SK-N-SH (cell line): ENCODE measurements around the gene BARD1. TPM values are rescaled to one million over a fixed set of nuclear protein-coding genes. Genes with fewer than 3 reads are reported as not detected.

ENCODE experiments used
- CTCF ChIA-PET: fragments of 300-600, 350-600 bp; formaldehyde crosslinking; extraction: SDS; loops from one replicate; lab custom pipeline; 2021; lab: Yijun Ruan, JAX
- POLR2A ChIA-PET: fragments of 350-600 bp; sonication (Branson Sonifier 250); formaldehyde crosslinking; extraction: SDS; loops from one replicate; lab custom pipeline; 2020; ENCODE audit warnings: antibody characterized with exemption, inconsistent platforms; lab: Yijun Ruan, JAX
- DNase-seq: peaks from one replicate; pipeline ENCODE4 v3.0.0; 2012
- H2AFZ ChIP-seq: fragments of 200-600 bp; sonication (generic); 2 replicates; pipeline ENCODE4 v1.8.1; 2016; ENCODE audit warnings: antibody characterized with exemption, mild to moderate bottlenecking, low read depth
- H3F3A ChIP-seq: fragments of 200-600 bp; sonication (generic); replicated peaks from 2 replicates; pipeline ENCODE3; 2016; ENCODE audit warnings: antibody characterized with exemption, mild to moderate bottlenecking; ENCODE audit not compliant: insufficient read depth
- H3K27ac ChIP-seq, 2 experiments: fragments of 200-500 bp in 1 of 2; fragments of 200-600 bp in 1 of 2; sonication (Bioruptor generic) in 1 of 2; sonication (generic), shearing (Covaris generic) in 1 of 2; 2 replicates each; pipeline versions ENCODE4 v1.5.1 to v1.6.1; 2014 to 2016; ENCODE audit warnings: low read depth in 2 of 2, inconsistent platforms in 1 of 2, low read length in 1 of 2, mild to moderate bottlenecking in 1 of 2, mixed read lengths in 1 of 2
- H3K27me3 ChIP-seq: fragments of 200-600 bp; sonication (generic), shearing (Covaris generic); 2 replicates; pipeline ENCODE4 v1.6.1; 2016; ENCODE audit warnings: mixed run types; ENCODE audit not compliant: insufficient read depth
- H3K36me3 ChIP-seq, 2 experiments: fragments of 200-500 bp in 1 of 2; fragments of 200-600 bp in 1 of 2; sonication (Bioruptor generic) in 1 of 2; sonication (generic) in 1 of 2; replicated peaks in 1 of 2; 2 replicates each; pipeline versions ENCODE3 to v1.5.1; 2014 to 2016; ENCODE audit warnings: low read length in 1 of 2, mild to moderate bottlenecking in 1 of 2; ENCODE audit not compliant: insufficient read depth in 2 of 2, control insufficient read depth in 1 of 2
- H3K4me1 ChIP-seq, 2 experiments: fragments of 200-500 bp in 1 of 2; fragments of 200-600 bp in 1 of 2; sonication (Bioruptor generic) in 1 of 2; sonication (generic), shearing (Covaris generic) in 1 of 2; 2 replicates each; pipeline versions ENCODE4 v1.5.1 to v1.6.1; 2014 to 2016; ENCODE audit warnings: low read depth in 1 of 2, low read length in 1 of 2, mixed run types in 1 of 2; ENCODE audit not compliant: insufficient read depth in 2 of 2, control insufficient read depth in 1 of 2
- H3K4me2 ChIP-seq: fragments of 200-600 bp; sonication (generic), shearing (Covaris generic); 2 replicates; pipeline ENCODE4 v1.6.1; 2017; ENCODE audit warnings: mixed run types
- H3K4me3 ChIP-seq, 2 experiments: fragments of 200-500 bp in 1 of 2; fragments of 200-600 bp in 1 of 2; sonication (Bioruptor generic) in 1 of 2; sonication (generic), shearing (Covaris generic) in 1 of 2; 2 replicates each; pipeline versions ENCODE4 v1.5.1 to v1.8.1; 2014 to 2016; ENCODE audit warnings: low read depth in 2 of 2, inconsistent platforms in 1 of 2, low read length in 1 of 2, mild to moderate bottlenecking in 1 of 2, mixed read lengths in 1 of 2, moderate library complexity in 1 of 2
- H3K79me2 ChIP-seq: fragments of 200-600 bp; sonication (generic); 2 replicates; pipeline ENCODE4 v1.8.1; 2017; ENCODE audit warnings: mild to moderate bottlenecking; ENCODE audit not compliant: insufficient read depth
- H3K9ac ChIP-seq: fragments of 200-600 bp; sonication (generic); 2 replicates; pipeline ENCODE4 v1.6.1; 2017; ENCODE audit warnings: mixed run types
- H3K9me2 ChIP-seq: fragments of 200-600 bp; sonication (generic); 2 replicates; pipeline ENCODE4 v1.6.1; 2017; ENCODE audit warnings: mixed run types
- H3K9me3 ChIP-seq: fragments of 200-600 bp; sonication (generic); 2 replicates; pipeline ENCODE4 v1.6.1; 2017; ENCODE audit warnings: mixed run types, mild to moderate bottlenecking, moderate library complexity
- H4K20me1 ChIP-seq: fragments of 200-600 bp; sonication (generic); 2 replicates; pipeline ENCODE4 v1.6.1; 2017; ENCODE audit warnings: mild to moderate bottlenecking, mixed run types; ENCODE audit not compliant: insufficient read depth
- CHD2 ChIP-seq: fragments of 150-350 bp; IDR thresholded peaks from 2 replicates; pipeline ENCODE4 v1.6.1; 2018; ENCODE audit warnings: low read length; ENCODE audit not compliant: partially characterized antibody
- EP300 ChIP-seq, 2 experiments: IDR thresholded peaks; 2 replicates each; pipeline versions ENCODE4 v1.4.0 to v1.6.1; 2012; ENCODE audit warnings: borderline replicate concordance in 1 of 2, low read depth in 1 of 2, low read length in 1 of 2
- EZH2phosphoT487 ChIP-seq: fragments of 200-600 bp; sonication (generic); IDR thresholded peaks from 2 replicates; pipeline ENCODE4 v1.6.1; 2017; ENCODE audit warnings: low read depth, mixed run types, mild to moderate bottlenecking, antibody characterized with exemption, moderate library complexity, borderline replicate concordance
- FOSL2 ChIP-seq: IDR thresholded peaks from 2 replicates; pipeline ENCODE4 v1.4.0; 2012; ENCODE audit warnings: low read depth, mild to moderate bottlenecking, moderate library complexity, borderline replicate concordance
- FOXM1 ChIP-seq: IDR thresholded peaks from 2 replicates; pipeline ENCODE4 v1.4.0; 2012; ENCODE audit warnings: low read depth, mild to moderate bottlenecking
- JUND ChIP-seq: IDR thresholded peaks from 2 replicates; pipeline ENCODE4 v1.4.0; 2012
- MEF2A ChIP-seq: IDR thresholded peaks from 2 replicates; pipeline ENCODE4 v1.4.0; 2012; ENCODE audit warnings: low read depth, borderline replicate concordance
- POLR2AphosphoS5 ChIP-seq: IDR thresholded peaks from 2 replicates; pipeline ENCODE4 v1.6.1; 2012; ENCODE audit warnings: low read depth, low read length
- RCOR1 ChIP-seq: fragments of 150-350 bp; IDR thresholded peaks from 2 replicates; pipeline ENCODE4 v1.6.1; 2017; ENCODE audit warnings: antibody characterized with exemption, low read length
- SIN3A ChIP-seq: IDR thresholded peaks from 2 replicates; pipeline ENCODE4 v1.6.1; 2012; ENCODE audit warnings: low read depth, mild to moderate bottlenecking, low read length, moderate library complexity, borderline replicate concordance
- TAF1 ChIP-seq: IDR thresholded peaks from 2 replicates; pipeline ENCODE4 v1.6.1; 2012; ENCODE audit warnings: low read depth, mild to moderate bottlenecking, low read length, moderate library complexity, borderline replicate concordance
- TCF12 ChIP-seq: IDR thresholded peaks from 2 replicates; pipeline ENCODE4 v1.4.0; 2012
- TEAD4 ChIP-seq: IDR thresholded peaks from 2 replicates; pipeline ENCODE4 v1.4.0; 2012; ENCODE audit warnings: mild to moderate bottlenecking, borderline replicate concordance; ENCODE audit not compliant: insufficient read depth
- YY1 ChIP-seq: IDR thresholded peaks from 2 replicates; pipeline ENCODE4 v1.4.0; 2012; ENCODE audit warnings: low read depth, mild to moderate bottlenecking
- WGBS: methylation state at CpG from one replicate; pipeline ENCODE4 v1.1.6; 2017; ENCODE audit warnings: low lambda C conversion rate; 5-methylcytosine and 5-hydroxymethylcytosine counted together
- polyA plus RNA-seq, 3 experiments: library from polyadenylated mRNA; depleted of rRNA; stranded (reverse); fragments of >200 nt; gene quantifications; 2 replicates each; pipeline ENCODE4 v1.2.3, GENCODE V29; 2012
- TF ChIP-seq, protein P1 (sequence below): IDR thresholded peaks from 2 replicates; pipeline ENCODE4 v1.4.0; 2012; ENCODE audit warnings: low read depth, borderline replicate concordance
- TF ChIP-seq, protein P2 (sequence below): fragments of 150-350 bp; IDR thresholded peaks from 2 replicates; pipeline ENCODE4 v1.6.1; 2017; ENCODE audit warnings: antibody characterized with exemption, low read length, low read depth, borderline replicate concordance
- TF ChIP-seq, protein P3 (sequence below): IDR thresholded peaks from 2 replicates; pipeline ENCODE4 v1.4.0; 2012; ENCODE audit warnings: low read depth, borderline replicate concordance
- TF ChIP-seq, protein P4 (sequence below): IDR thresholded peaks from 2 replicates; pipeline ENCODE4 v1.6.1; 2012; ENCODE audit warnings: mild to moderate bottlenecking, low read depth, low read length, moderate library complexity

Gene BARD1
- polyA plus RNA-seq, 1 of the 3 experiments (the other 2 are of a cell fraction), result 2.4 TPM

DNA sequence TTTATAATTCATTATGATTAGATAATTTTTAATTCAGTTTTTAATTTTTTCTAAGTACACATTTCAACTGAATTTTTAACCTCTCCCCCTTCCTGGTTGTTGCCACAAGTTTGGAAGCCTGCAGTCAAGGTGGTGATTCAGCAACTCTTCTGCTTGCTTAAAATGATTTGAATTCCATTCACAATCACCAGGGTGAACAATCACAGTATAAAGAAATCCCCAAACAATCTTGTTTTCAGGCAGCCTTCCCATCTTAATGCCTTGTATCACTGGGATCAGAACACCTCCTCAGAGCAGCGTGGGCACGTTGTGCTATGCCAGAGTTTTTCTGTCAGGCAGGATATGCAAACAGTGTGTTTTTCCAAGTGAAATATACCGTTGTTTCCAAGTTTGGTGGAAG lies 46.7 kb upstream of the BARD1 start:
- no peak for DNase-seq
- Histone ChIP-seq H4K20me1 (no peaks in the 10 kb centered on the region), H3F3A (no peaks in the 10 kb centered on the region), H3K4me2 (no peak overlapping the region), H3K27ac (no peak overlapping the region), H3K9me2 (no peaks in the 10 kb centered on the region), H3K79me2 (no peaks in the 10 kb centered on the region), H3K36me3 (no peaks in the 10 kb centered on the region), H3K9me3 (no peaks in the 10 kb centered on the region), H2AFZ (no peak overlapping the region), H3K27me3 (no peaks in the 10 kb centered on the region), H3K9ac (no peak overlapping the region), H3K4me3 (no peak overlapping the region), H3K4me1 (no peaks in the 10 kb centered on the region)
- ChIA-PET CTCF (no interaction called here), POLR2A (no interaction called here)
- 47% methylated on average over 3 of the region's 3 CpGs for WGBS
- TF ChIP-seq EZH2phosphoT487 (no peak), YY1 (no peak), TEAD4 (no peak), RCOR1 (no peak), TAF1 (no peak), FOSL2 (no peak), FOXM1 (no peak), CHD2 (no peak), TCF12 (no peak), SIN3A (no peak), MEF2A (no peak), JUND (no peak), POLR2AphosphoS5 (no peak), EP300 (IDR thresholded peaks at IDR 0.05; ENCODE audit: borderline replicate concordance in 1 of 2, low read depth in 1 of 2, low read length in 1 of 2) (no peak)
- TF ChIP-seq, protein P1, sequence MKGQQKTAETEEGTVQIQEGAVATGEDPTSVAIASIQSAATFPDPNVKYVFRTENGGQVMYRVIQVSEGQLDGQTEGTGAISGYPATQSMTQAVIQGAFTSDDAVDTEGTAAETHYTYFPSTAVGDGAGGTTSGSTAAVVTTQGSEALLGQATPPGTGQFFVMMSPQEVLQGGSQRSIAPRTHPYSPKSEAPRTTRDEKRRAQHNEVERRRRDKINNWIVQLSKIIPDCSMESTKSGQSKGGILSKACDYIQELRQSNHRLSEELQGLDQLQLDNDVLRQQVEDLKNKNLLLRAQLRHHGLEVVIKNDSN, result no peak
- TF ChIP-seq, protein P2, sequence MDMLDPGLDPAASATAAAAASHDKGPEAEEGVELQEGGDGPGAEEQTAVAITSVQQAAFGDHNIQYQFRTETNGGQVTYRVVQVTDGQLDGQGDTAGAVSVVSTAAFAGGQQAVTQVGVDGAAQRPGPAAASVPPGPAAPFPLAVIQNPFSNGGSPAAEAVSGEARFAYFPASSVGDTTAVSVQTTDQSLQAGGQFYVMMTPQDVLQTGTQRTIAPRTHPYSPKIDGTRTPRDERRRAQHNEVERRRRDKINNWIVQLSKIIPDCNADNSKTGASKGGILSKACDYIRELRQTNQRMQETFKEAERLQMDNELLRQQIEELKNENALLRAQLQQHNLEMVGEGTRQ, result no peak
- TF ChIP-seq, protein P3, sequence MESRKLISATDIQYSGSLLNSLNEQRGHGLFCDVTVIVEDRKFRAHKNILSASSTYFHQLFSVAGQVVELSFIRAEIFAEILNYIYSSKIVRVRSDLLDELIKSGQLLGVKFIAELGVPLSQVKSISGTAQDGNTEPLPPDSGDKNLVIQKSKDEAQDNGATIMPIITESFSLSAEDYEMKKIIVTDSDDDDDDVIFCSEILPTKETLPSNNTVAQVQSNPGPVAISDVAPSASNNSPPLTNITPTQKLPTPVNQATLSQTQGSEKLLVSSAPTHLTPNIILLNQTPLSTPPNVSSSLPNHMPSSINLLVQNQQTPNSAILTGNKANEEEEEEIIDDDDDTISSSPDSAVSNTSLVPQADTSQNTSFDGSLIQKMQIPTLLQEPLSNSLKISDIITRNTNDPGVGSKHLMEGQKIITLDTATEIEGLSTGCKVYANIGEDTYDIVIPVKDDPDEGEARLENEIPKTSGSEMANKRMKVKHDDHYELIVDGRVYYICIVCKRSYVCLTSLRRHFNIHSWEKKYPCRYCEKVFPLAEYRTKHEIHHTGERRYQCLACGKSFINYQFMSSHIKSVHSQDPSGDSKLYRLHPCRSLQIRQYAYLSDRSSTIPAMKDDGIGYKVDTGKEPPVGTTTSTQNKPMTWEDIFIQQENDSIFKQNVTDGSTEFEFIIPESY, result no peak
- TF ChIP-seq, protein P4, sequence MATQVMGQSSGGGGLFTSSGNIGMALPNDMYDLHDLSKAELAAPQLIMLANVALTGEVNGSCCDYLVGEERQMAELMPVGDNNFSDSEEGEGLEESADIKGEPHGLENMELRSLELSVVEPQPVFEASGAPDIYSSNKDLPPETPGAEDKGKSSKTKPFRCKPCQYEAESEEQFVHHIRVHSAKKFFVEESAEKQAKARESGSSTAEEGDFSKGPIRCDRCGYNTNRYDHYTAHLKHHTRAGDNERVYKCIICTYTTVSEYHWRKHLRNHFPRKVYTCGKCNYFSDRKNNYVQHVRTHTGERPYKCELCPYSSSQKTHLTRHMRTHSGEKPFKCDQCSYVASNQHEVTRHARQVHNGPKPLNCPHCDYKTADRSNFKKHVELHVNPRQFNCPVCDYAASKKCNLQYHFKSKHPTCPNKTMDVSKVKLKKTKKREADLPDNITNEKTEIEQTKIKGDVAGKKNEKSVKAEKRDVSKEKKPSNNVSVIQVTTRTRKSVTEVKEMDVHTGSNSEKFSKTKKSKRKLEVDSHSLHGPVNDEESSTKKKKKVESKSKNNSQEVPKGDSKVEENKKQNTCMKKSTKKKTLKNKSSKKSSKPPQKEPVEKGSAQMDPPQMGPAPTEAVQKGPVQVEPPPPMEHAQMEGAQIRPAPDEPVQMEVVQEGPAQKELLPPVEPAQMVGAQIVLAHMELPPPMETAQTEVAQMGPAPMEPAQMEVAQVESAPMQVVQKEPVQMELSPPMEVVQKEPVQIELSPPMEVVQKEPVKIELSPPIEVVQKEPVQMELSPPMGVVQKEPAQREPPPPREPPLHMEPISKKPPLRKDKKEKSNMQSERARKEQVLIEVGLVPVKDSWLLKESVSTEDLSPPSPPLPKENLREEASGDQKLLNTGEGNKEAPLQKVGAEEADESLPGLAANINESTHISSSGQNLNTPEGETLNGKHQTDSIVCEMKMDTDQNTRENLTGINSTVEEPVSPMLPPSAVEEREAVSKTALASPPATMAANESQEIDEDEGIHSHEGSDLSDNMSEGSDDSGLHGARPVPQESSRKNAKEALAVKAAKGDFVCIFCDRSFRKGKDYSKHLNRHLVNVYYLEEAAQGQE, result no peak
